NCI-H345 treated with DMSO at 0.1 percent for 48 hours (cell line): ENCODE data around the gene IL3RA.
"Not testable (repeated sequence)": the region's sequence is repeated elsewhere in the genome, so short reads cannot be mapped to it uniquely, and the experiment has no call there.

Source experiments
- DNase-seq: peaks from one replicate; lab custom pipeline; 2025; ENCODE audit not compliant: unreplicated experiment; lab: John Stamatoyannopoulos, UW

IL3RA gene

GRCh38 chrX:1336331-1336943 is at the start of gene IL3RA:
TSS of gene IL3RA (plus strand) at chrX:1336785. CDS start at chrX:1341766, 4,981 bp downstream.
- DNase-seq, result no peak

- no peak for DNase-seq
Measured at GRCh38 chrX:1289535-1289934, 47.0 kb upstream of the IL3RA start.

DNA sequence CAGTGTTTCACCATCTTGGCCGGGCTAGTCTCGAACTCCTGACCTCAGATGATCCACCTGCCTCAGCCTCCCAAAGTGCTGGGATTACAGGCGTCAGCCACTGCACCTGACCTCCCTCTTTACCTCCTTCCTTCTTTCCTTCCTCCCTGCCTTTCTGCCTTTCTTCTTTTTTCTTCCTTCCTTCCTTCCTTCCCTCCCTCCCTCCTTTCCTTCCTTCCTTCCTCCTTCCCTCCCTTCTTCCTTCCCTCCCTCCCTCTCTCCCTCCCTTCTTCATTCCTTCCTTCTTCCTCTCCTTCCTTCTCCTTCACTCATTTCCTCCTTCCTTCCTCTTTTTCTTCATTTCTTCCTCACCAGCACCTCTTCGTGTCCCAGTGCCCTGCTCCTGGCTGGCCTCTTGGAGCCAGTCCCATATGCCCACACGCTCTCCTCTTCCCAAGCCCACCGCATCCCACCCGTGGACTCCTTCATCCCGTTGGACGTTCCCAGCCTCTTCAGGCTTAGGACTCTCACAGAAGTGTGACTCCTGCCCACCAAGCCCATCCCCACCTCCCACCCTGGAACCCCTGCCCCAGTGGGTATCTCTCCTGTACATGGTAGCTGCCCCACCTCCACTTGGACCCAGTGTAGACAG is 45.4 kb upstream of the IL3RA start:
- no peak for DNase-seq

- no peak for DNase-seq
Measured at GRCh38 chrX:1292575-1293290, 43.9 kb upstream of the IL3RA start.

- DNase-seq, result no peak
Measured at GRCh38 chrX:1294301-1295067, 42.1 kb upstream of the IL3RA start.

GRCh38 chrX:1295550-1295949 is 41.0 kb upstream of the IL3RA start:
- no peak for DNase-seq

DNA sequence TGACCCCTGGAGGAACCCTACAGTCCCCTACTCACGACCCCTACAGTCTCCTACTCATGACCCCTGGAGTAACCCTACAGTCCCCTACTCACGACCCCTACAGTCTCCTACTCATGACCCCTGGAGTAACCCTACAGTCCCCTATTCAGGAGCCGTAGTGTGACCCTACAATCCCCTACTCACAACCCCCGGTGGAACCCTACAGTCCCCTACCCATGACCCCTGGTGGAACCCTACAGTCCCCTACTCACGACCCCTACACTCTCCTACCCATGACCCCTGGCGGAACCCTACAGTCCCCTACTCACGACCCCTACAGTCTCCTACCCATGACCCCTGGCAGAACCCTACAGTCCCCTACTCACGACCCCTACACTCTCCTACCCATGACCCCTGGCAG is 39.0 kb upstream of the IL3RA start:
- not testable (repeated sequence) for DNase-seq

- DNase-seq, result no peak
Measured at GRCh38 chrX:1300449-1300848, 36.1 kb upstream of the IL3RA start.

- no peak for DNase-seq
Measured at GRCh38 chrX:1305411-1305810, 31.2 kb upstream of the IL3RA start.

DNA sequence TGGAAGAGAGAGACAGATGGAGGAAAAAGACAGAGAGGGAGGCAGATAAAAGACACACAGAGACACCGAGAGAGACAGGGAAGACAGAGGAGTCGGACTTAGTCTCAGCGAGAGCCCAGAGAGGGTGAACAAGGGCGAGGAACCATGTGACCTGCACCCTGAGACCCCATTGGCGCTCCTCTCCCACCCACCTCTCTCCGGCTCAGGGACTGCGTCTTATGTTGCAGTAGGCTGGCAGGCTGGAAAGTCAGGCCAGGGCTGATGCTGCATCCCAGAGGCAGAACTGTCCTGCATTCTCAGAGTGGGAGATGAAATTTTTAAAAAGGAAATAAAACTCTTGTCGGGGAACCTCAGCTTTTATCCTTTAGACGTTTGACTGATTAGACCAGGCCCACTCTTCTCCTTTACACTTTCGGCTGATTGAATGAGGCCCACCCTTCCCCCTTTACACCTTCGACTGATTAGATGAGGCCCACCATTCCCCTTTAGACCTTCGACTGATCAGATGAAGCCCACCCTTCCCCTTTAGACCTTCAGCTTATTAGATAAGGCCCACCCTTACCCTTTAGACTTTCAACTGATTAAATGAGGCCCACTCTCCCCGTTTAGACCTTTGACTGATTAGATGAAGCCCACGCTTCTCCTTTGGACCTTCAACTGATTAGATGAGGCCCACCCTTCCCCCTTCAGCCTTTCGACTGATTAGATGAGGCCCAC is 29.5 kb upstream of the IL3RA start:
- DNase-seq, result no peak

DNA sequence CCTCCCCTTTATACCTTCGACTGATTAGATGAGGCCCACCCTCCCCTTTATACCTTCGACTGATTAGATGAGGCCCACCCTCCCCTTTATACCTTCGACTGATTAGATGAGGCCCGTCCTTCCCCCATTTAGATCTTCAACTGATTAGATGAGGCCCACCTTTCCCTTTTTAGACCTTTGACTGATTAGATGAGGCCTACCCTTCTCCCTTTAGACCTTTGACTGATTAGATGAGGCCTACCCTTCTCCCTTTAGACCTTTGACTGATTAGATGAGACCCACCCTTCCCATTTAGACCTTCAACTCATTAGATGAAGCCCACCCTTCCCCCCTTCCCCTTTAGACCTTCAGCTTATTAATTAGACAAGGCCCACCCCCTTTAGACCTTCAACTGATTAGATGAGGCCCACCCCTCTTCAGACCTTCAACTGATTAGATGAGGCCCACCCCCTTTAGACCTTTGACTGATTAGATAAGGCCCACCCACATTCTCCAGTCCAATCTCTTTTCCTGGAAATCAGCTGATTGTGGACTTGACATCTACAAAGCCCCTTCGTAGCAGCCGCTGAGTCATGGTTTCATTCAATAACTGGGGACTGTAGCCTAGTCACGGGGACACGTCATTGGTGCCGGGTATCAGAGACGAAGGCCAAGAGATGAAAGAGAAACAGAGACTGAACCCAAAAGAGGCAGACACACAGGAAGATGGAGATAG is 28.8 kb upstream of the IL3RA start:
- DNase-seq, result no peak

- no peak for DNase-seq
Measured at GRCh38 chrX:1308476-1308875, 28.1 kb upstream of the IL3RA start.

GRCh38 chrX:1308917-1309316 is 27.7 kb upstream of the IL3RA start:
- DNase-seq, result not testable (repeated sequence)

GRCh38 chrX:1313788-1314187 is 22.8 kb upstream of the IL3RA start:
- DNase-seq, result no peak

GRCh38 chrX:1316527-1316926 is 20.1 kb upstream of the IL3RA start:
- no peak for DNase-seq

- no peak for DNase-seq
Measured at GRCh38 chrX:1321674-1322073, 14.9 kb upstream of the IL3RA start.

DNA sequence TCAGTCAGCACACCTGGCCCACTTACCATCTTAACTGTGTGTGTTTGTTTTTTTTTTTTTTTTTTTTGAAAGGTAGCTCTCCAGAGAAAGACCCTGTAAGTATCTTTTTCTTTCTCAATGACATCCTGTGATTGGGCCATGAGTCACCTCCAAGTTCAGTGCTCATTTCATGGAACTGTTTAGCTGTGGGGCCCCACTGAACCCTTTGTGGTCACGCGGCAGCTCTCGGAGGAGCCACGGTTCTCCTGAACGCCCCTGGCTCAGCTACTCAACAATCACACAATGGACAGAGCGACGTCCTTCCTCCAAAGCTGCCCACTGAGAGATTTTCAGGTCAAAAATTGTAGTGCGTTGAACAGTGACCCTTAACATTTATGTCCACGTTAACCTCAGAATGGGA is 14.2 kb upstream of the IL3RA start:
- no peak for DNase-seq

- DNase-seq, result no peak
Measured at GRCh38 chrX:1323315-1323714, 13.3 kb upstream of the IL3RA start.

DNA sequence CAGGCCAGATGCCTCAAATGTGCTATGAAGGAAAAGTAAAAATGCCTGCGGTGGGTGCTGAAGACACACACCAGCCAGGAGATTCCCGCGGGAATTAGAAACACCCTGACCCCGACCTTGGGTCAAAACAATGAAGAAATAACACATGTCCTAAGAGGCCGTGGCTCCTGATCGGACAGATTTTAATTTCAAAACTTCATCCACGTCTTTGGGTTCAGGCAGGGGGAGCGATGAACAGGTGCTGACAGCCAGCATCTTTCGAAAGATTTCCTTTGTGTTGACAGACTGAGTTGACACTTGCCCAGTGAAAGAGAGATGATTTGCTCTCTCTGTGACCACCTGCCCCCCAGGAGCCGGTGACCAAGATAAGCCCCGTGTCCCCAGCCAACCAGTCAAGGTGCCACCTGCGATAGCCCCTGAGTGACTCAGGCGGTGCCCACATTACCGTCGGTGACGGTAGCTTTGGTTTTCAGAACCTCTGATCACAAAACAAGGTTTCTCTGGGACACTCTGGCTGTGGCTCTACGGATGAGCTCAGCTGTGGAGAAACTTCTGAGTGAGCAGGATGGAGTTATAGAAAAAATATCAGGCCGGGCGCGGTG is 11.0 kb upstream of the IL3RA start:
- DNase-seq, result no peak
